Measurements from ENCODE around the gene TRDMT1.

DNA sequence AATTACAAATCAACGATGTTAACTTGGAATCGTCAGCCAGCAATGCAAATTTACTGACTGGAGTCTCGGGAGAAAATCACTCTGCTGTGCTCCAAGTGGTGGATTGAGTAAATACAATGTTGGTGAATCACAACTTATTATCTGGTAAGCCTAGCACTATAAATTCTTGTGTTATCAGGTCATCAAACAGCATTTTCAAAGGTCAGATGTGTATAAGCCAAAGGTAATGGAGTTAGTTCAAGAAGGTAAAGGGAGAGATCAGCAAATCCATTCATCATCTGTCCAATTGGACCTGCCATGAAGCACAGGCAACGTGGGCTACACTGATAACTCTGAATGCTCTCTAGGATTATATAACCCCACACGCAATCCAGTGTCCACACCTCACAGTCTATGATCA, 85.8 kb downstream of the TRDMT1 start:
- TF ChIP-seq EZH2 (IDR thresholded peaks at IDR 0.05; ENCODE audit: insufficient read depth, low read length): no peak
- TF ChIP-seq CTCF (IDR thresholded peaks at IDR 0.05; ENCODE audit: insufficient read depth, low read depth, low read length): peak; percentile 31
